ENCODE measurements around the gene EHBP1.

EHBP1 gene

GRCh38 chr2:62705007-62705829 lies at the start of gene EHBP1:
Gene EHBP1, plus strand, starts transcription at chr2:62705713. Its CDS starts 1,479 bp downstream, at chr2:62707192.
- peak; percentile 99 for DNase-seq

GRCh38 chr2:62657783-62658182 lies 47.7 kb upstream of the EHBP1 start:
- DNase-seq: no peak

DNA sequence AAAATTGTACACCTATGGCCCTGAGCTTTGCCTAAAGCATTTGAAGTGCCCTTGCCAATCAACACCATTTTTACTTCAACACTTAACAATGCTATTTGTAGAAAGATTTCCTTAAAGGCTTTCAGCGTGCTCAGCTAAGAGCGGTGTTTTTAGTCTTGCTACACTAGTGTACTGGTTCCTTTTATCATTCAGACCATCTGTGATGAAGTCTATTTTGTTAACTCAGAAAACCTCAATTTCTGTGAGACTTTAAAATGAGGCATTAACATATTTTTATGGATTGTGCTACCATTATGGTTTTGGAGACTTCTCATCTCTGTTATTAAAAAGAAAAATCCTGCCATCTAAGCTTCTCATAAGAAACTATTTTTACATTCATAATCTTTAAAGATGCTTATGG lies 46.6 kb upstream of the EHBP1 start:
- DNase-seq: no peak

- DNase-seq: no peak
These were observed 45.4 kb upstream of the EHBP1 start for GRCh38 chr2:62660087-62660486.

DNA sequence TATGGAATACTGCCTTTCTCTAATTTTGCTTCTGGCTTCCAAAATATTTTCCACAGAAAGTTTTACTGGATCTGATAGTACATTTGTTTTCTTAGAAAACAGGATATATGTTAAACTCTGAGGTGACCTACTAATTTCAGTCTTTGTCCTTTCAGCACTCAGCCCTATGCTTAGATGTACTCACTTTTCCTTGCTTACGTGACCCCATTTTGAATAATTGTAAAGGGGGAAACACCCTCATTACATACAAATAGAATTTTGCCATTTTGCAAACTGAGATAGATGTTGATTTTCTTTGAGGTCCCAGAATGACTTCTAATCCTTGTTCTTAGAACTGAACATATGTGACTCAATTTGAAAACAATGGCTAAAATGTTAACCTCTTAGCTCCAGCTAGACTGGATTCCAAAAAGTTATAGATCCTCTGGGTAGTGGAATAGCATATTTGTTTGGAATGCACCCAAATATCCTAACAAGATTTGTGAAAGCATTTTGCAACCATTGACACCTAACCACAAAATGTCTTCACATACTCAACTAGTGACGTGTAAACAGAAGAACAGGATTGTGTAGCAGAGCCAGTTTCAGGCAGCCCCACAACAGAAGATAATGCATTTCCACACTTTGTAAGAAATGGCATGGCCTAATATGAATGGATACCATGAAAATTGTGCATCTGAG lies 44.8 kb upstream of the EHBP1 start:
- DNase-seq: no peak

- DNase-seq: no peak
These were observed 44.3 kb upstream of the EHBP1 start for GRCh38 chr2:62661263-62661635.

DNA sequence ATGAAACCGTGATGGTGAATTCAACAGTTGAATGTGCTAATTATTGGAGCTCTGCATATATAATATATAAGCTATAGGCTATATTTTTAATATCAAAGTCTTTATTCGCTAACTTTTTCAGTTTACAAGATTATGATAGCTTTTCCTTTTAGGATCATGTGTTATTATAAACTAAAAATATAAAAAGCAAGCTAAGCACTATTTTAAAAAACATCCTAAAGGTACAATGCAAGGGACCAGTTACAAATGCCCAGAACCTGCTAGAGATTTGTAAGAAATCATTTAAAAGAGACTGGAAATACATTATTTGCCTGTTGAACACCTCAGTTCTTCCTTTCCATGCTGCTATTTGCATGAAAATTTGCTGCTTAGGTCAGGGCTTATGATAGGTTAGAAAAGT lies 43.4 kb upstream of the EHBP1 start:
- no peak for DNase-seq

DNA sequence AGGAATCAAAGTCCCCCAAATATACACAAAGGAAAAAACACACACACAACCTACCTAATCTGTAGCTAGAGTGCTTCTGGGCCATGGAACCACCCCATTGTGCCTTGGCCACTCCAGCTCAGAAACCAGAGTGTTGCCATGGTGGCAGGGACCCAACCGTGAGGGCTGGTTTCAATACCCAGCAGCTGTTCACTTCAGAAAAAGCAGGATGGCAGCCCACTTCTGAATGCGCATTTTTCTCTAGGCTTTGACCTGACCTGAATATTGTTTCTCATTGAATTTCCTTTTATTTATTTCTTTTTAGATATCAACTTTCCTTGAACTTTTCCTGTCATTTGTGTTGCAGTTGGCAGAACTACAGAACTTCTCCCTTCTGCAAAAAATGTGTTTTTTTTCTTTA lies 43.0 kb upstream of the EHBP1 start:
- DNase-seq: no peak

GRCh38 chr2:62663411-62663810 lies 42.1 kb upstream of the EHBP1 start:
- DNase-seq: no peak

- DNase-seq: no peak
These were observed 41.4 kb upstream of the EHBP1 start for GRCh38 chr2:62663920-62664795.

- no peak for DNase-seq
These were observed 40.1 kb upstream of the EHBP1 start for GRCh38 chr2:62665446-62665845.

DNA sequence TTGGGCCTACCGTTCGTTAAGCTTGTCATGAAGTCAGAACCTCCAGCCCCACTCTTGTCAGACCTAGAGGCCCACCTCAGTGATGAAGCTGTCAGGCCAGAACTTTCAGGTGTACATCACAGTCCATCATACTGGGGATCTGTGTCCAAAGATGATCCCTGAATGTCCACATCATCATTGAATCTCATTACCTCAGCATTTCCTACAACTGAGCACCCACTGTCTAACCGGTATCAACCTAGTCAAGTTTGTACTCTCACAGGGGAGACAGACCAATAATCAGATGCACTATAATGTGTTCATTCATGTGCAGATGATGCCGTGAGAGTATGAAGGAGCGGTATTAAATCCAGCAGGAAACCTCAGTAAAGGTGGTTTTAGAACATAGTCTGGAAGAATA lies 36.3 kb upstream of the EHBP1 start:
- no peak for DNase-seq

DNA sequence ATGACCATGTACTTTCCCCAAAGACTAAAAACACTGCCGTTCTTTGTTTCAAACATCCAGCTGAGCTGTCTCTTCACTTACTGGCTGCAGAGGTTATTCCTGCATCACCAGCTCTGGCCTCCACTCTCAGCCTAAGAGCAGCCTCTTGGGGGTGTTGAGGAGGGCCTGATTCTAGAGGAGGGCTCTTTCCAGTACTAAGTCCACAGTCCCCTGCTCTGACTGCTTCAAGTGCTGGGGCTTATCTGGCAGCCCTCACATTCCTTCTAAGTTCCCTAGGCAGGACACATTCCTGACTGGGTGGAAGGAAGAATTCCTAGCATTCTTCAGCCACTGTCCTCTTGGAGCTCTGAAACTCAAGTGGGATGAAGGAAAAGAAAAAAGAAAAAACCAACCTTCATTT lies 32.9 kb upstream of the EHBP1 start:
- no peak for DNase-seq

GRCh38 chr2:62675062-62675461 lies 30.5 kb upstream of the EHBP1 start:
- no peak for DNase-seq

DNA sequence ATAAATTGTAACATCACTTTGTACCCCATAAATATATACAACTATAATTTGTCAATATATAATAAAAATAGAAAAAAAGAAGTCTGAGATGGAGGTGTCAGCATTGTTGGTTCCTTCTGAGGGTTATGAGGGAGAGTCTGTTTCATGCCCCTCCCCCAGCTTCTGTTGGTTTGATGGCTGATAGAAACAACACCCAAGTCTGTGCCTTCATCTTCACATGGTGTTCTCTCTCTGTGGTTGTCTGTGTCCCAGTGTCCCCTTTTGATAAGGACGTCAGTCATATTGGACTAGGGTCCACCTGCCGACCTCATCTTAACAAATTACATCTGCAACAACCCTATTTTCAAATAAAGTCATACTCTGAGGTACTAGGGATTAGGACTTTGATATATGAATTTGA lies 20.3 kb upstream of the EHBP1 start:
- no peak for DNase-seq

DNA sequence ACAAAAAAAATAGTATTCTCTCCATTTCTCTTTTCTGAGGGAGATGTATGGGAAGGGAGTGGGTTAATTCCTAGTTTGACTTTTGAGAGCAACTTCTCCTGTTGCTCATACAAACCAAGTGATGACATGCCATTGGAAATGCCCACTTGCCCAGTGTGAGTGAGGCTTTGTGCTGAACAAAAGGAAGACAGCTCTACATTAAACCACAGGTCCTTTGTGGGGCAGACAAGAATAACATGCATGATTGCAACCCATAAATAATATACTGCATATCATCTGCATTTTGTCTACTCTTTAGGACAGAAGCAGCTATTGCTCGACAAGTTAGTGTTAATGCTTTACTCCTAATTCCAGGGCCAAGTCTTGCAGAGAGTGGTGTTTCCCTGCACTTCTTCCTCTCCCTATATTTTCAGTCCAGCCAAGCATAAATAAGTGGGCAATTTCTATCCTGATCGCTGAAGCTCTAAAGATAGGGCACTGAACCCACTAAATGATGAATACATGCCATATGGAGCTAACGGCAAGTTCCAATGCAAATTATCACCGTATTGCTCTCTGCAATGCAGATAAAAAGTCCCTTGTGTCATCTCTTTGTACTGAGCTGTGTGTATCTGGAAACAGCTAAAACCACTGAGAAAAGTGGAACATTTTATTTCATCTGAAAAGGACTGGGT lies 19.4 kb upstream of the EHBP1 start:
- DNase-seq: no peak

- DNase-seq: no peak
These were observed 17.9 kb upstream of the EHBP1 start for GRCh38 chr2:62687636-62688035.

GRCh38 chr2:62688771-62689170 lies 16.7 kb upstream of the EHBP1 start:
- no peak for DNase-seq

DNA sequence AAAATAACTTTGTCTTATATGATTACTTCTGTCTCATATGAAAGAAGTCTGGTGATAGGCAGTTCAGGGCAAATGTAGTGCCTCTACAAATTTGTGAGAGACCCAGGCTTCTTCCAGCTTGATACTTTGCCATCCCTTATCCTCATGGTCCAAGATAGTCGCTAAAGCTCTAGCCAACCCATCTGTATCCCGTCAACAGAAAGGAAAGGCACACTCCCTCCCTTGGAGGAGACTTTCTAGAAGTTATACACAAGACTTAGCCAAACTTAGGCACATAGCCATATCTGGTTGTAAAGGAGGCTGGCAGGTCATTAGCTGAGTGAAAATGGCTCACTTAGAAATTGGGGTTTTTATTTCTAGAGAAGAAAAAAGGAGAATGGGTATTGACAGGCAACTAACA lies 14.3 kb upstream of the EHBP1 start:
- no peak for DNase-seq

- DNase-seq: no peak
These were observed 13.3 kb upstream of the EHBP1 start for GRCh38 chr2:62692225-62692624.

GRCh38 chr2:62698653-62699052 lies 6.9 kb upstream of the EHBP1 start:
- DNase-seq: no peak

- DNase-seq: no peak
These were observed 883 bp upstream of the EHBP1 start for GRCh38 chr2:62704654-62705006.
